ENCODE data around the gene AREL1.

Gene AREL1

DNA sequence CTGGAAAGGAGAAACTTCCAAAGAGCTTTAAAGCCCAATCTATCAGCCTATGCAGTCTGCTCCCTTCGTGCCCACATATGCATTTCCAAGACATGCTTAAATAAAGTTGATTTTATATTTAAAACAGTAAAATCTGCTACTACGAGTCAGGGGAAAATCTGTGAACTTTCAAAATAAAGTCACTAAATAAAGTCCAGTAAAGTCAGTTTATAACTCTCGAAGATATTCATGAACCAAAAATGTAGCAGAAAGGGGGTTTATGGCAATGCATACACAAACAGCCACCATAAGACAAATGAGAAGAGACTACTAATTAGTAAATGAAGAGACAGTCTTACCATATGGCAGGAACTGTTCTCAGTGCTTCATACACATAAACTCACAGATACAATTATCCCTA lies 19.7 kb downstream of the AREL1 start:
- H3K36me3 ChIP-seq (ENCODE audit: control insufficient read depth in 2 of 2, insufficient read depth in 1 of 2, low read length in 2 of 2) = peaks cover 13 to 30% of the 10 kb centered on the region in 2 experiments; a peak in 2 of 3 replicates
- no peaks in the 10 kb centered on the region for H3K9me3 ChIP-seq (ENCODE audit: control insufficient read depth, insufficient read depth, low read depth, low read length)
- no peak overlapping the region for H3K27ac ChIP-seq (ENCODE audit: extremely low read depth, low read depth, low read length)
- POLR2A ChIA-PET = no interaction called here
- no peaks in the 10 kb centered on the region for H3K4me1 ChIP-seq (ENCODE audit: control insufficient read depth, insufficient read depth, low read length)
- CTCF ChIA-PET = no interaction called here
- TF ChIP-seq ZNF302 (tag by site-specific recombination; IDR thresholded peaks at IDR 0.05; ENCODE audit: low read depth) (no peak), ZNF530 (tag by site-specific recombination; IDR thresholded peaks at IDR 0.05; ENCODE audit: low read depth) (no peak), SP7 (tag by site-specific recombination; IDR thresholded peaks at IDR 0.05) (no peak), KLF7 (tag by site-specific recombination; IDR thresholded peaks at IDR 0.05; ENCODE audit: borderline replicate concordance) (no peak), ZNF19 (tag by site-specific recombination; IDR thresholded peaks at IDR 0.05; ENCODE audit: low read depth) (no peak), ZNF785 (tag by site-specific recombination; IDR thresholded peaks at IDR 0.05) (no peak), GLI2 (tag by site-specific recombination; IDR thresholded peaks at IDR 0.05; ENCODE audit: borderline replicate concordance, low read depth) (no peak), ZBTB7A (tag by site-specific recombination; IDR thresholded peaks at IDR 0.05; ENCODE audit: low read depth) (no peak), ZNF585B (tag by site-specific recombination; IDR thresholded peaks at IDR 0.05) (no peak), ZNF777 (tag by site-specific recombination; IDR thresholded peaks at IDR 0.05; ENCODE audit: borderline replicate concordance) (no peak), ZNF133 (tag by site-specific recombination; IDR thresholded peaks at IDR 0.05) (no peak), ZNF274 (IDR thresholded peaks at IDR 0.05; ENCODE audit: low read length) (no peak), ZNF274 (tag by site-specific recombination; IDR thresholded peaks at IDR 0.05; ENCODE audit: borderline replicate concordance) (no peak), KLF8 (tag by site-specific recombination; IDR thresholded peaks at IDR 0.05) (no peak), ZNF311 (tag by site-specific recombination; IDR thresholded peaks at IDR 0.05; ENCODE audit: borderline replicate concordance) (no peak), ZNF248 (tag by site-specific recombination; IDR thresholded peaks at IDR 0.05) (no peak), ZNF174 (tag by site-specific recombination; IDR thresholded peaks at IDR 0.05) (no peak)
- TF ChIP-seq, protein P1, sequence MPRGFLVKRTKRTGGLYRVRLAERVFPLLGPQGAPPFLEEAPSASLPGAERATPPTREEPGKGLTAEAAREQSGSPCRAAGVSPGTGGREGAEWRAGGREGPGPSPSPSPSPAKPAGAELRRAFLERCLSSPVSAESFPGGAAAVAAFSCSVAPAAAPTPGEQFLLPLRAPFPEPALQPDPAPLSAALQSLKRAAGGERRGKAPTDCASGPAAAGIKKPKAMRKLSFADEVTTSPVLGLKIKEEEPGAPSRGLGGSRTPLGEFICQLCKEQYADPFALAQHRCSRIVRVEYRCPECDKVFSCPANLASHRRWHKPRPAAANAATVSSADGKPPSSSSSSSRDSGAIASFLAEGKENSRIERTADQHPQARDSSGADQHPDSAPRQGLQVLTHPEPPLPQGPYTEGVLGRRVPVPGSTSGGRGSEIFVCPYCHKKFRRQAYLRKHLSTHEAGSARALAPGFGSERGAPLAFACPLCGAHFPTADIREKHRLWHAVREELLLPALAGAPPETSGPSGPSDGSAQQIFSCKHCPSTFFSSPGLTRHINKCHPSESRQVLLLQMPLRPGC (tag by site-specific recombination; IDR thresholded peaks at IDR 0.05) = no peak
- TF ChIP-seq, protein P2, sequence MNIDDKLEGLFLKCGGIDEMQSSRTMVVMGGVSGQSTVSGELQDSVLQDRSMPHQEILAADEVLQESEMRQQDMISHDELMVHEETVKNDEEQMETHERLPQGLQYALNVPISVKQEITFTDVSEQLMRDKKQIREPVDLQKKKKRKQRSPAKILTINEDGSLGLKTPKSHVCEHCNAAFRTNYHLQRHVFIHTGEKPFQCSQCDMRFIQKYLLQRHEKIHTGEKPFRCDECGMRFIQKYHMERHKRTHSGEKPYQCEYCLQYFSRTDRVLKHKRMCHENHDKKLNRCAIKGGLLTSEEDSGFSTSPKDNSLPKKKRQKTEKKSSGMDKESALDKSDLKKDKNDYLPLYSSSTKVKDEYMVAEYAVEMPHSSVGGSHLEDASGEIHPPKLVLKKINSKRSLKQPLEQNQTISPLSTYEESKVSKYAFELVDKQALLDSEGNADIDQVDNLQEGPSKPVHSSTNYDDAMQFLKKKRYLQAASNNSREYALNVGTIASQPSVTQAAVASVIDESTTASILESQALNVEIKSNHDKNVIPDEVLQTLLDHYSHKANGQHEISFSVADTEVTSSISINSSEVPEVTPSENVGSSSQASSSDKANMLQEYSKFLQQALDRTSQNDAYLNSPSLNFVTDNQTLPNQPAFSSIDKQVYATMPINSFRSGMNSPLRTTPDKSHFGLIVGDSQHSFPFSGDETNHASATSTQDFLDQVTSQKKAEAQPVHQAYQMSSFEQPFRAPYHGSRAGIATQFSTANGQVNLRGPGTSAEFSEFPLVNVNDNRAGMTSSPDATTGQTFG (tag by site-specific recombination; IDR thresholded peaks at IDR 0.05; ENCODE audit: borderline replicate concordance) = no peak
- no peak overlapping the region for H3K4me3 ChIP-seq (ENCODE audit: low read depth, low read length)

DNA sequence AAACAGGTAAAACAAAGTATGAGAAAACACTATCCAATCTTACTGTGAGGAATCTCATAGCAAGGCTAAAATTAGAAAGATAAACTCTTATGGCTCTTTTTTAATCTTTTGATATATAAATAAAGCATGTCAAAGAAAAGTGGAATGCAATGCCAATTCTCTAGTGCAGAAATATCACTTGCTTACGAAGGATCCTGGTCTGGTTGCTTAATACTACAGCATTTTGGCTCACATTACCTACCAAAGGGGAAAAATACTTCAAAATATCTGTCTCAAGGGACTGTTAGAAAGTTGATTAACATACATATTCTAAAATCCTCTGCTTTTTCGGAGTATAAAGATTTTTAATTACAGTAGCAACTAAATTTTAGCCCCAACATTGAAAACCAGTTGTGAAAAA lies 21.4 kb downstream of the AREL1 start:
- Histone ChIP-seq H3K4me3 (ENCODE audit: low read depth, low read length) (no peak overlapping the region), H3K4me1 (ENCODE audit: control insufficient read depth, insufficient read depth, low read length) (no peaks in the 10 kb centered on the region), H3K9me3 (ENCODE audit: control insufficient read depth, insufficient read depth, low read depth, low read length) (no peaks in the 10 kb centered on the region), H3K36me3 (ENCODE audit: control insufficient read depth in 2 of 2, insufficient read depth in 1 of 2, low read length in 2 of 2) (peaks cover 13 to 40% of the 10 kb centered on the region in 2 experiments; a peak in 2 of 3 replicates), H3K27ac (ENCODE audit: extremely low read depth, low read depth, low read length) (no peak overlapping the region)
- ChIA-PET POLR2A (interaction anchor here (0.6 kb wide), 1 partner anchor 72 kb away, joined by 3 read pairs; the partner anchor contains the start of gene YLPM1), CTCF (no interaction called here)
- TF ChIP-seq ZBTB20 (tag by site-specific recombination; IDR thresholded peaks at IDR 0.05) (no peak), PRDM10 (tag by site-specific recombination; IDR thresholded peaks at IDR 0.05) (no peak), ZXDB (tag by site-specific recombination; IDR thresholded peaks at IDR 0.05) (no peak), ZNF510 (tag by site-specific recombination; IDR thresholded peaks at IDR 0.05; ENCODE audit: insufficient replicate concordance) (no peak), REPIN1 (tag by site-specific recombination; IDR thresholded peaks at IDR 0.05; ENCODE audit: low read depth) (no peak), ZNF76 (tag by site-specific recombination; IDR thresholded peaks at IDR 0.05; ENCODE audit: borderline replicate concordance, low read depth) (no peak), ZNF777 (tag by site-specific recombination; IDR thresholded peaks at IDR 0.05; ENCODE audit: borderline replicate concordance) (no peak)
- TF ChIP-seq, protein P3, sequence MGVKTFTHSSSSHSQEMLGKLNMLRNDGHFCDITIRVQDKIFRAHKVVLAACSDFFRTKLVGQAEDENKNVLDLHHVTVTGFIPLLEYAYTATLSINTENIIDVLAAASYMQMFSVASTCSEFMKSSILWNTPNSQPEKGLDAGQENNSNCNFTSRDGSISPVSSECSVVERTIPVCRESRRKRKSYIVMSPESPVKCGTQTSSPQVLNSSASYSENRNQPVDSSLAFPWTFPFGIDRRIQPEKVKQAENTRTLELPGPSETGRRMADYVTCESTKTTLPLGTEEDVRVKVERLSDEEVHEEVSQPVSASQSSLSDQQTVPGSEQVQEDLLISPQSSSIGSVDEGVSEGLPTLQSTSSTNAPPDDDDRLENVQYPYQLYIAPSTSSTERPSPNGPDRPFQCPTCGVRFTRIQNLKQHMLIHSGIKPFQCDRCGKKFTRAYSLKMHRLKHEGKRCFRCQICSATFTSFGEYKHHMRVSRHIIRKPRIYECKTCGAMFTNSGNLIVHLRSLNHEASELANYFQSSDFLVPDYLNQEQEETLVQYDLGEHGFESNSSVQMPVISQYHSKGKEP (tag by site-specific recombination; IDR thresholded peaks at IDR 0.05) = no peak
